GM23338 (cell line): Measurements from ENCODE around the gene GRWD1. TPM values are rescaled to one million over a fixed set of nuclear protein-coding genes. Genes with fewer than 3 reads are reported as not detected.

ENCODE experiments used
- ATAC-seq: fragments of 200-7000 bp; cut with Tn5 transposase; 3 replicates; pipeline ENCODE4 v1.9.1; 2020
- DNase-seq: peaks from one replicate; pipeline ENCODE4 v3.0.0-alpha.2; 2015; ENCODE audit warnings: low spot score
- H2AFZ ChIP-seq: fragments of 200-600 bp; sonication (generic); 2 replicates; pipeline ENCODE4 v1.8.0; 2016; ENCODE audit warnings: antibody characterized with exemption, mild to moderate bottlenecking, moderate library complexity
- H3F3A ChIP-seq: fragments of 200-600 bp; sonication (generic); replicated peaks from 2 replicates; pipeline ENCODE4 v1.8.0; 2017; ENCODE audit warnings: antibody characterized with exemption, mixed run types, low read depth
- H3K27ac ChIP-seq: fragments of 200-600 bp; sonication (generic); 2 replicates; pipeline ENCODE4 v1.6.1; 2016; ENCODE audit warnings: low read depth
- H3K27me3 ChIP-seq: fragments of 200-600 bp; sonication (generic); 2 replicates; pipeline ENCODE4 v1.8.0; 2016; ENCODE audit warnings: mild to moderate bottlenecking, mixed run types, moderate library complexity; ENCODE audit not compliant: insufficient read depth
- H3K36me3 ChIP-seq: fragments of 200-600 bp; sonication (generic); 2 replicates; pipeline ENCODE4 v1.8.0; 2016; ENCODE audit warnings: mild to moderate bottlenecking; ENCODE audit not compliant: insufficient read depth
- H3K4me1 ChIP-seq: fragments of 200-600 bp; sonication (generic); 2 replicates; pipeline ENCODE4 v1.8.0; 2016; ENCODE audit warnings: mild to moderate bottlenecking, moderate library complexity; ENCODE audit not compliant: insufficient read depth
- H3K4me2 ChIP-seq: fragments of 200-600 bp; sonication (generic); 2 replicates; pipeline ENCODE4 v1.7.1; 2017; ENCODE audit warnings: mixed run types
- H3K4me3 ChIP-seq: fragments of 200-600 bp; sonication (generic); 2 replicates; pipeline ENCODE4 v1.6.1; 2016; ENCODE audit warnings: mixed run types
- H3K79me2 ChIP-seq: fragments of 200-600 bp; sonication (generic); replicated peaks from 2 replicates; pipeline ENCODE4 v1.8.0; 2017; ENCODE audit warnings: mild to moderate bottlenecking; ENCODE audit not compliant: insufficient read depth
- H3K9me2 ChIP-seq: fragments of 200-600 bp; sonication (generic); 2 replicates; pipeline ENCODE4 v1.8.0; 2017; ENCODE audit not compliant: insufficient read depth
- H4K20me1 ChIP-seq: fragments of 200-600 bp; sonication (generic); replicated peaks from 2 replicates; pipeline ENCODE4 v1.8.0; 2017; ENCODE audit warnings: mild to moderate bottlenecking; ENCODE audit not compliant: insufficient read depth
- H3K27ac Mint-ChIP-seq: 2 replicates; pipeline ENCODE4 v1.8.0; 2020; ENCODE audit warnings: inconsistent platforms, mild to moderate bottlenecking, moderate library complexity, mixed read lengths
- H3K27me3 Mint-ChIP-seq: 3 replicates; pipeline ENCODE4 v1.8.0; 2022; ENCODE audit warnings: low read depth, mild to moderate bottlenecking, moderate library complexity, mixed read lengths, inconsistent platforms; ENCODE audit not compliant: insufficient read depth, poor library complexity
- H3K36me3 Mint-ChIP-seq: 3 replicates; pipeline ENCODE4 v1.8.0; 2021; ENCODE audit warnings: low read depth, mild to moderate bottlenecking, inconsistent platforms, moderate library complexity, mixed read lengths
- H3K4me1 Mint-ChIP-seq: 3 replicates; pipeline ENCODE4 v1.8.0; 2020; ENCODE audit warnings: mild to moderate bottlenecking, inconsistent platforms, mixed read lengths
- H3K4me3 Mint-ChIP-seq: 3 replicates; pipeline ENCODE4 v1.8.0; 2021; ENCODE audit warnings: moderate library complexity, mild to moderate bottlenecking, inconsistent platforms, mixed read lengths
- H3K9me3 Mint-ChIP-seq: 3 replicates; pipeline ENCODE4 v1.8.0; 2020; ENCODE audit warnings: moderate library complexity, mild to moderate bottlenecking, inconsistent platforms, mixed read lengths
- CREB1 ChIP-seq: fragments of 250-450 bp; sonication (Bioruptor Pico); IDR thresholded peaks from 2 replicates; pipeline ENCODE4 v1.5.0; 2020; ENCODE audit warnings: low read depth, mild to moderate bottlenecking, moderate library complexity
- ETS1 ChIP-seq: IDR thresholded peaks from 2 replicates; pipeline ENCODE4 v1.6.1; 2016; ENCODE audit warnings: antibody characterized with exemption
- EZH2 ChIP-seq: fragments of 200-600 bp; sonication (generic); IDR thresholded peaks from one replicate; pipeline ENCODE4 v1.8.0; 2017; ENCODE audit warnings: antibody characterized with exemption, mild to moderate bottlenecking, low read depth; ENCODE audit not compliant: unreplicated experiment
- EZH2phosphoT487 ChIP-seq: fragments of 200-600 bp; sonication (generic); IDR thresholded peaks from one replicate; pipeline ENCODE4 v1.8.1; 2018; ENCODE audit warnings: antibody characterized with exemption; ENCODE audit not compliant: unreplicated experiment
- JUNB ChIP-seq: IDR thresholded peaks from one replicate; pipeline ENCODE4 v1.6.1; 2016; ENCODE audit warnings: antibody characterized with exemption; ENCODE audit not compliant: unreplicated experiment
- NANOG ChIP-seq: IDR thresholded peaks from 2 replicates; pipeline ENCODE4 v1.6.1; 2016; ENCODE audit warnings: antibody characterized with exemption, borderline replicate concordance
- POLR2AphosphoS5 ChIP-seq: IDR thresholded peaks from 2 replicates; pipeline ENCODE4 v1.6.1; 2016; ENCODE audit warnings: antibody characterized with exemption, low read depth
- STAT1 ChIP-seq: IDR thresholded peaks from one replicate; pipeline ENCODE4 v1.6.1; 2016; ENCODE audit warnings: antibody characterized with exemption; ENCODE audit not compliant: unreplicated experiment
- ZNF114 ChIP-seq: fragments of 250-450 bp; sonication (Bioruptor Pico); IDR thresholded peaks from 2 replicates; pipeline ENCODE4 v1.5.0; 2020; ENCODE audit warnings: mild to moderate bottlenecking, moderate library complexity
- ZNF331 ChIP-seq: fragments of 250-450 bp; sonication (Bioruptor Pico); IDR thresholded peaks from 2 replicates; pipeline ENCODE4 v1.5.0; 2020; ENCODE audit warnings: low read depth, mild to moderate bottlenecking, moderate library complexity
- polyA plus RNA-seq: library from polyadenylated mRNA; unstranded; fragments of >200 nt; fragmentation: Nextera tagmentation; extraction: Ambion mirVana; gene quantifications from 2 replicates; pipeline ENCODE4 v1.2.1, GENCODE V29; 2016
- total RNA-seq: library from RNA; depleted of rRNA; stranded (reverse); fragments of >200 nt; shearing (Covaris generic); gene quantifications from 2 replicates; pipeline ENCODE4 v1.2.3, GENCODE V29; 2014
- TF ChIP-seq, protein P1 (sequence below), 2 experiments: fragments of 200-600 bp in 1 of 2; sonication (generic) in 1 of 2; conservative IDR thresholded peaks; 2 replicates each; pipeline versions ENCODE4 v1.5.1 to v1.6.1; 2016 to 2017; ENCODE audit warnings: antibody characterized with exemption in 2 of 2, low read depth in 2 of 2, mild to moderate bottlenecking in 2 of 2, moderate library complexity in 1 of 2
- TF ChIP-seq, protein P2 (sequence below): fragments of 250-450 bp; sonication (Bioruptor Pico); IDR thresholded peaks from 2 replicates; pipeline ENCODE4 v1.5.0; 2020; ENCODE audit warnings: mild to moderate bottlenecking, moderate library complexity
- TF ChIP-seq, protein P3 (sequence below): IDR thresholded peaks from one replicate; pipeline ENCODE4 v1.6.1; 2018; ENCODE audit warnings: antibody characterized with exemption; ENCODE audit not compliant: unreplicated experiment

GRWD1 gene
- total and polyA plus RNA-seq, 2 experiments from 2014 or later: 23.2 to 58.0 TPM

- peak overlapping the region; percentile 14; the same call in 2 of the 3 replicates for H3K4me3 Mint-ChIP-seq
- H2AFZ ChIP-seq: no peak overlapping the region
- ATAC-seq: peak; percentile 83
Measured at GRCh38 chr19:48424694-48425219, 21.0 kb upstream of the GRWD1 start.

More at GRCh38 chr19:48424694-48425219, 21.0 kb upstream of the GRWD1 start:
- Mint-ChIP-seq H3K27me3 (peaks cover 5% of the 10 kb centered on the region), H3K9me3 (no peaks in the 10 kb centered on the region), H3K36me3 (peaks cover 15% of the 10 kb centered on the region), H3K4me1 (peaks cover 9% of the 10 kb centered on the region), H3K27ac (peak overlapping the region; percentile 95)
- H3K36me3 ChIP-seq: peaks cover 14% of the 10 kb centered on the region
- no peaks in the 10 kb centered on the region for H3K27me3 ChIP-seq
- no peaks in the 10 kb centered on the region for H4K20me1 ChIP-seq
- H3K79me2 ChIP-seq: no peaks in the 10 kb centered on the region
- H3K4me3 ChIP-seq: peak overlapping the region; percentile 13; the same call in 1 of the 2 replicates
- H3F3A ChIP-seq: 0 out of 2 replicates have a peak, but pooled peaks cover 5% of the 10 kb centered on the region
- peak; percentile 45 for DNase-seq
- no peaks in the 10 kb centered on the region for H3K9me2 ChIP-seq
- H3K4me2 ChIP-seq: peak overlapping the region; percentile 49; the same call in 1 of the 2 replicates
- peak overlapping the region; percentile 83 for H3K27ac ChIP-seq
- TF ChIP-seq, protein P1, sequence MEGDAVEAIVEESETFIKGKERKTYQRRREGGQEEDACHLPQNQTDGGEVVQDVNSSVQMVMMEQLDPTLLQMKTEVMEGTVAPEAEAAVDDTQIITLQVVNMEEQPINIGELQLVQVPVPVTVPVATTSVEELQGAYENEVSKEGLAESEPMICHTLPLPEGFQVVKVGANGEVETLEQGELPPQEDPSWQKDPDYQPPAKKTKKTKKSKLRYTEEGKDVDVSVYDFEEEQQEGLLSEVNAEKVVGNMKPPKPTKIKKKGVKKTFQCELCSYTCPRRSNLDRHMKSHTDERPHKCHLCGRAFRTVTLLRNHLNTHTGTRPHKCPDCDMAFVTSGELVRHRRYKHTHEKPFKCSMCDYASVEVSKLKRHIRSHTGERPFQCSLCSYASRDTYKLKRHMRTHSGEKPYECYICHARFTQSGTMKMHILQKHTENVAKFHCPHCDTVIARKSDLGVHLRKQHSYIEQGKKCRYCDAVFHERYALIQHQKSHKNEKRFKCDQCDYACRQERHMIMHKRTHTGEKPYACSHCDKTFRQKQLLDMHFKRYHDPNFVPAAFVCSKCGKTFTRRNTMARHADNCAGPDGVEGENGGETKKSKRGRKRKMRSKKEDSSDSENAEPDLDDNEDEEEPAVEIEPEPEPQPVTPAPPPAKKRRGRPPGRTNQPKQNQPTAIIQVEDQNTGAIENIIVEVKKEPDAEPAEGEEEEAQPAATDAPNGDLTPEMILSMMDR (conservative IDR thresholded peaks at IDR 0.05; ENCODE audit: low read depth in 2 of 2): no peak
- TF ChIP-seq ZNF114 (CRISPR knock-in tag): no peak
- no peak for TF ChIP-seq STAT1
- TF ChIP-seq EZH2phosphoT487: no peak
- TF ChIP-seq ETS1: no peak
- TF ChIP-seq, protein P2, sequence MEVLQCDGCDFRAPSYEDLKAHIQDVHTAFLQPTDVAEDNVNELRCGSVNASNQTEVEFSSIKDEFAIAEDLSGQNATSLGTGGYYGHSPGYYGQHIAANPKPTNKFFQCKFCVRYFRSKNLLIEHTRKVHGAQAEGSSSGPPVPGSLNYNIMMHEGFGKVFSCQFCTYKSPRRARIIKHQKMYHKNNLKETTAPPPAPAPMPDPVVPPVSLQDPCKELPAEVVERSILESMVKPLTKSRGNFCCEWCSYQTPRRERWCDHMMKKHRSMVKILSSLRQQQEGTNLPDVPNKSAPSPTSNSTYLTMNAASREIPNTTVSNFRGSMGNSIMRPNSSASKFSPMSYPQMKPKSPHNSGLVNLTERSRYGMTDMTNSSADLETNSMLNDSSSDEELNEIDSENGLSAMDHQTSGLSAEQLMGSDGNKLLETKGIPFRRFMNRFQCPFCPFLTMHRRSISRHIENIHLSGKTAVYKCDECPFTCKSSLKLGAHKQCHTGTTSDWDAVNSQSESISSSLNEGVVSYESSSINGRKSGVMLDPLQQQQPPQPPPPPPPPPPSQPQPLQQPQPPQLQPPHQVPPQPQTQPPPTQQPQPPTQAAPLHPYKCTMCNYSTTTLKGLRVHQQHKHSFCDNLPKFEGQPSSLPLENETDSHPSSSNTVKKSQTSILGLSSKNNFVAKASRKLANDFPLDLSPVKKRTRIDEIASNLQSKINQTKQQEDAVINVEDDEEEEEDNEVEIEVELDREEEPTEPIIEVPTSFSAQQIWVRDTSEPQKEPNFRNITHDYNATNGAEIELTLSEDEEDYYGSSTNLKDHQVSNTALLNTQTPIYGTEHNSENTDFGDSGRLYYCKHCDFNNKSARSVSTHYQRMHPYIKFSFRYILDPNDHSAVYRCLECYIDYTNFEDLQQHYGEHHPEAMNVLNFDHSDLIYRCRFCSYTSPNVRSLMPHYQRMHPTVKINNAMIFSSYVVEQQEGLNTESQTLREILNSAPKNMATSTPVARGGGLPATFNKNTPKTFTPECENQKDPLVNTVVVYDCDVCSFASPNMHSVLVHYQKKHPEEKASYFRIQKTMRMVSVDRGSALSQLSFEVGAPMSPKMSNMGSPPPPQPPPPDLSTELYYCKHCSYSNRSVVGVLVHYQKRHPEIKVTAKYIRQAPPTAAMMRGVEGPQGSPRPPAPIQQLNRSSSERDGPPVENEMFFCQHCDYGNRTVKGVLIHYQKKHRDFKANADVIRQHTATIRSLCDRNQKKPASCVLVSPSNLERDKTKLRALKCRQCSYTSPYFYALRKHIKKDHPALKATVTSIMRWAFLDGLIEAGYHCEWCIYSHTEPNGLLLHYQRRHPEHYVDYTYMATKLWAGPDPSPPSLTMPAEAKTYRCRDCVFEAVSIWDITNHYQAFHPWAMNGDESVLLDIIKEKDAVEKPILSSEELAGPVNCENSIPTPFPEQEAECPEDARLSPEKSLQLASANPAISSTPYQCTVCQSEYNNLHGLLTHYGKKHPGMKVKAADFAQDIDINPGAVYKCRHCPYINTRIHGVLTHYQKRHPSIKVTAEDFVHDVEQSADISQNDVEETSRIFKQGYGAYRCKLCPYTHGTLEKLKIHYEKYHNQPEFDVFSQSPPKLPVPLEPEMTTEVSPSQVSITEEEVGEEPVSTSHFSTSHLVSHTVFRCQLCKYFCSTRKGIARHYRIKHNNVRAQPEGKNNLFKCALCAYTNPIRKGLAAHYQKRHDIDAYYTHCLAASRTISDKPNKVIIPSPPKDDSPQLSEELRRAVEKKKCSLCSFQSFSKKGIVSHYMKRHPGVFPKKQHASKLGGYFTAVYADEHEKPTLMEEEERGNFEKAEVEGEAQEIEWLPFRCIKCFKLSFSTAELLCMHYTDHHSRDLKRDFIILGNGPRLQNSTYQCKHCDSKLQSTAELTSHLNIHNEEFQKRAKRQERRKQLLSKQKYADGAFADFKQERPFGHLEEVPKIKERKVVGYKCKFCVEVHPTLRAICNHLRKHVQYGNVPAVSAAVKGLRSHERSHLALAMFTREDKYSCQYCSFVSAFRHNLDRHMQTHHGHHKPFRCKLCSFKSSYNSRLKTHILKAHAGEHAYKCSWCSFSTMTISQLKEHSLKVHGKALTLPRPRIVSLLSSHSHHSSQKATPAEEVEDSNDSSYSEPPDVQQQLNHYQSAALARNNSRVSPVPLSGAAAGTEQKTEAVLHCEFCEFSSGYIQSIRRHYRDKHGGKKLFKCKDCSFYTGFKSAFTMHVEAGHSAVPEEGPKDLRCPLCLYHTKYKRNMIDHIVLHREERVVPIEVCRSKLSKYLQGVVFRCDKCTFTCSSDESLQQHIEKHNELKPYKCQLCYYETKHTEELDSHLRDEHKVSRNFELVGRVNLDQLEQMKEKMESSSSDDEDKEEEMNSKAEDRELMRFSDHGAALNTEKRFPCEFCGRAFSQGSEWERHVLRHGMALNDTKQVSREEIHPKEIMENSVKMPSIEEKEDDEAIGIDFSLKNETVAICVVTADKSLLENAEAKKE (CRISPR knock-in tag): no peak
- no peak for TF ChIP-seq CREB1 (CRISPR knock-in tag)
- TF ChIP-seq EZH2: no peak
- TF ChIP-seq ZNF331: no peak
- TF ChIP-seq POLR2AphosphoS5: no peak
- TF ChIP-seq, protein P3, sequence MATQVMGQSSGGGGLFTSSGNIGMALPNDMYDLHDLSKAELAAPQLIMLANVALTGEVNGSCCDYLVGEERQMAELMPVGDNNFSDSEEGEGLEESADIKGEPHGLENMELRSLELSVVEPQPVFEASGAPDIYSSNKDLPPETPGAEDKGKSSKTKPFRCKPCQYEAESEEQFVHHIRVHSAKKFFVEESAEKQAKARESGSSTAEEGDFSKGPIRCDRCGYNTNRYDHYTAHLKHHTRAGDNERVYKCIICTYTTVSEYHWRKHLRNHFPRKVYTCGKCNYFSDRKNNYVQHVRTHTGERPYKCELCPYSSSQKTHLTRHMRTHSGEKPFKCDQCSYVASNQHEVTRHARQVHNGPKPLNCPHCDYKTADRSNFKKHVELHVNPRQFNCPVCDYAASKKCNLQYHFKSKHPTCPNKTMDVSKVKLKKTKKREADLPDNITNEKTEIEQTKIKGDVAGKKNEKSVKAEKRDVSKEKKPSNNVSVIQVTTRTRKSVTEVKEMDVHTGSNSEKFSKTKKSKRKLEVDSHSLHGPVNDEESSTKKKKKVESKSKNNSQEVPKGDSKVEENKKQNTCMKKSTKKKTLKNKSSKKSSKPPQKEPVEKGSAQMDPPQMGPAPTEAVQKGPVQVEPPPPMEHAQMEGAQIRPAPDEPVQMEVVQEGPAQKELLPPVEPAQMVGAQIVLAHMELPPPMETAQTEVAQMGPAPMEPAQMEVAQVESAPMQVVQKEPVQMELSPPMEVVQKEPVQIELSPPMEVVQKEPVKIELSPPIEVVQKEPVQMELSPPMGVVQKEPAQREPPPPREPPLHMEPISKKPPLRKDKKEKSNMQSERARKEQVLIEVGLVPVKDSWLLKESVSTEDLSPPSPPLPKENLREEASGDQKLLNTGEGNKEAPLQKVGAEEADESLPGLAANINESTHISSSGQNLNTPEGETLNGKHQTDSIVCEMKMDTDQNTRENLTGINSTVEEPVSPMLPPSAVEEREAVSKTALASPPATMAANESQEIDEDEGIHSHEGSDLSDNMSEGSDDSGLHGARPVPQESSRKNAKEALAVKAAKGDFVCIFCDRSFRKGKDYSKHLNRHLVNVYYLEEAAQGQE: no peak
- TF ChIP-seq NANOG: no peak
- TF ChIP-seq JUNB: no peak
- peaks cover 4% of the 10 kb centered on the region for H3K4me1 ChIP-seq
